PC-9 (cell line): ENCODE results near the gene PPIL6. TPM values are rescaled to one million over a fixed set of nuclear protein-coding genes. Genes with fewer than 3 reads are reported as not detected.
A peak's percentile ranks its signal among the peaks of the same experiment; 100 is the strongest.

Source experiments
- BruUV-seq: library from RNA; stranded (reverse); fragments of 400-500 nt; replicated peaks from 2 replicates; lab custom pipeline; 2021; lab: Mats Ljungman, UMichigan
- CTCF ChIA-PET: fragments of 300-600 bp; sonication (Branson Sonifier 250); formaldehyde crosslinking; loops from one replicate; lab custom pipeline; 2022; ENCODE audit warnings: antibody characterized with exemption; lab: Charles Lee
- POLR2A ChIA-PET: fragments of 300-600 bp; sonication (Branson Sonifier 250); formaldehyde crosslinking; loops from one replicate; lab custom pipeline; 2022; ENCODE audit warnings: antibody characterized with exemption; ENCODE audit not compliant: unreplicated experiment; lab: Charles Lee
- DNase-seq, 2 experiments: peaks; one replicate each; pipeline versions ENCODE4 v3.0.0 to v3.0.0-alpha.2; 2015 to 2022; ENCODE audit warnings: mixed read lengths in 1 of 2
- H2AFZ ChIP-seq: fragments of 200-600 bp; sonication (generic); 2 replicates; pipeline ENCODE4 v1.8.1; 2017; ENCODE audit warnings: antibody characterized with exemption
- H3F3A ChIP-seq: fragments of 200-600 bp; sonication (generic); 2 replicates; pipeline ENCODE4 v1.8.1; 2017; ENCODE audit warnings: antibody characterized with exemption, mild to moderate bottlenecking, low read depth; ENCODE audit not compliant: insufficient read depth
- H3K27ac ChIP-seq: fragments of 200-600 bp; sonication (generic); 2 replicates; pipeline ENCODE4 v1.6.1; 2016; ENCODE audit warnings: mixed run types
- H3K27me3 ChIP-seq: fragments of 200-600 bp; sonication (generic); 2 replicates; pipeline ENCODE4 v1.6.1; 2016; ENCODE audit warnings: low read depth, mixed run types; ENCODE audit not compliant: insufficient read depth
- H3K36me3 ChIP-seq: fragments of 200-600 bp; sonication (generic); 2 replicates; pipeline ENCODE4 v1.6.1; 2016; ENCODE audit warnings: low read depth, mixed run types
- H3K4me1 ChIP-seq: fragments of 200-600 bp; sonication (generic); replicated peaks from 2 replicates; pipeline ENCODE4 v1.6.1; 2016; ENCODE audit warnings: mixed run types; ENCODE audit not compliant: insufficient read depth
- H3K4me2 ChIP-seq: fragments of 200-600 bp; sonication (generic); 2 replicates; pipeline ENCODE4 v1.6.1; 2017; ENCODE audit warnings: mixed run types
- H3K4me3 ChIP-seq: fragments of 200-600 bp; sonication (generic); 2 replicates; pipeline ENCODE4 v1.6.1; 2016; ENCODE audit warnings: mixed run types
- H3K79me2 ChIP-seq: fragments of 200-600 bp; sonication (generic); 2 replicates; pipeline ENCODE4 v1.6.1; 2017; ENCODE audit warnings: low read depth, mixed run types
- H3K9me2 ChIP-seq: fragments of 200-600 bp; sonication (generic); 2 replicates; pipeline ENCODE4 v1.8.1; 2017; ENCODE audit warnings: mild to moderate bottlenecking; ENCODE audit not compliant: insufficient read depth
- H3K9me3 ChIP-seq: fragments of 200-600 bp; sonication (generic); 2 replicates; pipeline ENCODE4 v1.8.1; 2016; ENCODE audit warnings: low read depth; ENCODE audit not compliant: insufficient read depth
- H4K20me1 ChIP-seq: fragments of 200-600 bp; sonication (generic); 2 replicates; pipeline ENCODE4 v1.8.1; 2017; ENCODE audit not compliant: insufficient read depth
- CTCF ChIP-seq: fragments of 200-600 bp; sonication (generic); conservative IDR thresholded peaks from 2 replicates; pipeline ENCODE4 v1.6.1; 2017; ENCODE audit warnings: mixed run types, antibody characterized with exemption, mild to moderate bottlenecking, moderate library complexity
- EZH2 ChIP-seq: fragments of 200-600 bp; sonication (generic); IDR thresholded peaks from 2 replicates; pipeline ENCODE4 v1.8.0; 2017; ENCODE audit warnings: antibody characterized with exemption, low read depth
- intact Hi-C: fragments of 100-400 bp; cut with micrococcal nuclease; formaldehyde crosslinking; loops from one replicate; pipeline ENCODE4 v1.10.0; 2022; ENCODE audit not compliant: unreplicated experiment
- total RNA-seq: library from RNA; stranded (reverse); gene quantifications from 2 replicates; pipeline ENCODE4 v1.2.3, GENCODE V29; 2021

The PPIL6 gene
- total RNA-seq, 1 experiment from 2014 or later = 15.5 TPM

- Histone ChIP-seq H3K4me3 (no peak overlapping the region), H3K9me3 (no peaks in the 10 kb centered on the region), H3K79me2 (peaks cover 24% of the 10 kb centered on the region), H3K27ac (no peak overlapping the region), H3K27me3 (no peaks in the 10 kb centered on the region), H3K4me1 (peaks cover 35% of the 10 kb centered on the region), H3K9me2 (no peaks in the 10 kb centered on the region), H3K36me3 (peaks cover 14% of the 10 kb centered on the region; the same call in 1 of the 2 replicates), H2AFZ (no peak overlapping the region), H3K4me2 (no peak overlapping the region), H4K20me1 (peaks cover 8% of the 10 kb centered on the region; the same call in 1 of the 2 replicates), H3F3A (peaks cover 18% of the 10 kb centered on the region; the same call in 1 of the 2 replicates)
- ChIA-PET CTCF (no interaction called here), POLR2A (interaction anchor here (0.7 kb wide), 1 partner anchor 86 kb away, joined by 4 read pairs; no protein-coding TSS in a partner anchor)
- intact Hi-C loops = loop anchor here (10.0 kb wide), 1 partner anchor 391 kb away; the partner anchor contains the start of genes CEP57L1 and SESN1
- no TSS peak for BruUV-seq
- no peak for TF ChIP-seq EZH2
- TF ChIP-seq CTCF = no peak
- no peak for DNase-seq
Measured at GRCh38 chr6:109485266-109485935, 45.0 kb upstream of the PPIL6 start.

GRCh38 chr6:109484122-109484521 is 43.7 kb upstream of the PPIL6 start:
- TF ChIP-seq CTCF (no peak), EZH2 (no peak)
- ChIA-PET CTCF (interaction anchor here (0.6 kb wide), 1 partner anchor 11 kb away, joined by 3 read pairs; no protein-coding TSS in a partner anchor), POLR2A (interaction anchor here (0.6 kb wide), 1 partner anchor 43 kb away, joined by 8 read pairs; the partner anchor contains the start of genes PPIL6 and SMPD2)
- Histone ChIP-seq H2AFZ (0 out of 2 replicates have a peak overlapping the region, but pooled peaks have one; percentile 79), H3K27ac (no peak overlapping the region), H3K4me3 (peak overlapping the region; percentile 53; the same call in 1 of the 2 replicates), H3K9me2 (no peaks in the 10 kb centered on the region), H3K36me3 (peaks cover 24% of the 10 kb centered on the region), H3K27me3 (no peaks in the 10 kb centered on the region), H3K79me2 (peaks cover 37% of the 10 kb centered on the region), H3F3A (peaks cover 18% of the 10 kb centered on the region; the same call in 1 of the 2 replicates), H3K4me1 (peaks cover 46% of the 10 kb centered on the region), H3K9me3 (no peaks in the 10 kb centered on the region), H3K4me2 (peak overlapping the region; percentile 82), H4K20me1 (peaks cover 10% of the 10 kb centered on the region)
- no peak for DNase-seq
- no TSS peak for BruUV-seq
- intact Hi-C loops = loop anchor here (10.0 kb wide), 1 partner anchor 389 kb away; the partner anchor contains the start of genes CEP57L1 and SESN1

GRCh38 chr6:109483735-109484057 is 43.3 kb upstream of the PPIL6 start:
- TF ChIP-seq EZH2 (no peak), CTCF (no peak)
- H3K27me3 ChIP-seq = no peaks in the 10 kb centered on the region
- H3K36me3 ChIP-seq = peaks cover 25% of the 10 kb centered on the region
- no TSS peak for BruUV-seq
- intact Hi-C loops = loop anchor here (2.0 to 10.0 kb wide), 3 partner anchors 43 to 389 kb away; partner anchors contain the start of genes CD164, CEP57L1, PPIL6 and SESN1
- peaks cover 50% of the 10 kb centered on the region for H3K4me1 ChIP-seq
- peaks cover 41% of the 10 kb centered on the region for H3K79me2 ChIP-seq
- peaks cover 18% of the 10 kb centered on the region; the same call in 1 of the 2 replicates for H3F3A ChIP-seq
- H4K20me1 ChIP-seq = peaks cover 12% of the 10 kb centered on the region
- no peaks in the 10 kb centered on the region for H3K9me3 ChIP-seq
- no peak for DNase-seq
- no peaks in the 10 kb centered on the region for H3K9me2 ChIP-seq
- peak overlapping the region; percentile 53; the same call in 1 of the 2 replicates for H3K4me3 ChIP-seq
- peak overlapping the region; percentile 79; the same call in 1 of the 2 replicates for H2AFZ ChIP-seq
- peak overlapping the region; percentile 82 for H3K4me2 ChIP-seq
- ChIA-PET POLR2A (no interaction called here), CTCF (interaction anchor here (0.6 kb wide), 1 partner anchor 11 kb away, joined by 3 read pairs; no protein-coding TSS in a partner anchor)
- H3K27ac ChIP-seq = no peak overlapping the region
